NCI-H1105 (cell line): ENCODE measurements around the gene DENND2D.

Source experiments
- DNase-seq: peaks from one replicate; lab custom pipeline; 2025; lab: John Stamatoyannopoulos, UW

Gene DENND2D, protein sequence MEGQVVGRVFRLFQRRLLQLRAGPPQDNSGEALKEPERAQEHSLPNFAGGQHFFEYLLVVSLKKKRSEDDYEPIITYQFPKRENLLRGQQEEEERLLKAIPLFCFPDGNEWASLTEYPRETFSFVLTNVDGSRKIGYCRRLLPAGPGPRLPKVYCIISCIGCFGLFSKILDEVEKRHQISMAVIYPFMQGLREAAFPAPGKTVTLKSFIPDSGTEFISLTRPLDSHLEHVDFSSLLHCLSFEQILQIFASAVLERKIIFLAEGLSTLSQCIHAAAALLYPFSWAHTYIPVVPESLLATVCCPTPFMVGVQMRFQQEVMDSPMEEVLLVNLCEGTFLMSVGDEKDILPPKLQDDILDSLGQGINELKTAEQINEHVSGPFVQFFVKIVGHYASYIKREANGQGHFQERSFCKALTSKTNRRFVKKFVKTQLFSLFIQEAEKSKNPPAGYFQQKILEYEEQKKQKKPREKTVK

DNA sequence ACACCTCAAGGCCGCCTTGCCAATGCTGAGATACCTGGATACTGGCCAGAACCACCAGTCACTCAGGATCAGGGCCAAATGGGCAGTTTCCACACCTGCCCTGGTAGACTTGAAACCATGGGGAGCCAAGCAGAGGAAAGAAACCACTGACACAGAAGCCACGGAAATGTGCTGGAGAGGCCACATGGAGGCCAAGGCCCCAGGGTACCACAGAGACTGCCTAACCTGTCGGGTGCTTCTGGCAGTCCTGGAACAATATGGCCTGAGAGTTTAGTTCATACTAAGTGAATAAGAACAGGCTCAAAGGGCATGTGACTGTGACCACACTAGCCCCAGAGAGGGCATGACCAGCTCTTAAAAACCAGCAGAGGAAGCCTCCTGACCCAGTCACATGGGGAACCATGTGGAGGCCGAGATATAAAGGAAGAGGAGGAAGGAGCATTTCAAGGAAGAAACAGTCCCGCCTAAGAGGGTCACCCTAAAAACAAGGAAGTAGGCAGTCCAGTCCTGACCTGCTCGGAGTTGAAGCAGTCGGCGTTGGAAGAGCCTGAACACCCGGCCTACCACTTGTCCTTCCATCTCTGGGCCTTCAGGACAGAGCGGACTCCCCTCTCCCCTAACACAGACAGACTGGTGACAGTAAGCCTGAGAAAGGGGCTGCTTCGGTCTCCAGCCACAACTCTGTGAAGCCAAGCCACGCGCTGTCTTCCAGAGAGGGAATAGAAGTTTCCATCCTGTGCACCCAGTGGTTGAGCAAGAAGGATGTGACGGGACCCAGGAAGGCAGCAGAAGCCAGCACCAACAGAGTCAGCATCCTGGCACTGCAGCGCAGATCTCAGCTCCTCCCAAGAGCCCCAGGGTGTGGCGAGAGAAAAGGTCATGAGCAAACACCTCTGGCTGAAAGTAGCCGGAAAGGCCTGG is at the start of gene DENND2D:
DENND2D (minus strand) TSS at position 766 of the 921 bp plus-strand sequence; CDS start at position 579, 187 bp downstream.
- no peak for DNase-seq

- no peak for DNase-seq
Measured at GRCh38 chr1:111249960-111250359, 49.5 kb upstream of the DENND2D start.

DNA sequence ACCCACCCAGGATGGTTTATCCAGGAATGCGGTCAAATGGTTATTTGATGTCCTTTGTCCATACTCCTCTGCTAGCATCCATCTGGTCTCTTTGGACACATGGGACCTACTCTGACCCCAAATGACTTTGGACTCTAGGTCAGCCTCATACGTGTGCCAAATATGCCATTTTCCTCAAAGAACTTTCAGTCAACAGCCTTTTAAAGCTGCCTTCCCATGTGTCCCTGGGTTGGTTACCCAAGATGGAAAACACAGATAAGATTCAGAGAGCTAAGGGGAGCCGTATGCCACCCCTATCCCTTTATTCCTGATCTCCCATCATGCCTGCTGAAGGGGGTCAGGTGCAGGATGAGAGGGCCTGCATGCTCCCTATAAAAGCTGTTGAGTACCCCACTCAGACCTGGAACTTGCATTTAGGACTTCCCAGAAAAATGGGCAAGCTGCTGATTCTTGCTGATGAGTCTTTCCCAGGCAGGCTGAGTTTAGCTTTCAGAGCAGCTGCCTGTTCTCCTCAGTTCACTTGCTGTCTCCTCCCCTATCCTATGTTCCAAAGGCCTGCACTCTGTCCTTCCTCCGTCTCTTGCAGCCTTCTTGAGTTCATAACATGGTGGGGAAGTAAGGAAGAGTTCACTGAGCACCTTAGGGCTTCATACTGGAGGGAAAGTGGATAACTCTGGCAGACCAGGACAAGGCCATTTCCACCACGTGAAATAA is 46.8 kb upstream of the DENND2D start:
- no peak for DNase-seq

DNA sequence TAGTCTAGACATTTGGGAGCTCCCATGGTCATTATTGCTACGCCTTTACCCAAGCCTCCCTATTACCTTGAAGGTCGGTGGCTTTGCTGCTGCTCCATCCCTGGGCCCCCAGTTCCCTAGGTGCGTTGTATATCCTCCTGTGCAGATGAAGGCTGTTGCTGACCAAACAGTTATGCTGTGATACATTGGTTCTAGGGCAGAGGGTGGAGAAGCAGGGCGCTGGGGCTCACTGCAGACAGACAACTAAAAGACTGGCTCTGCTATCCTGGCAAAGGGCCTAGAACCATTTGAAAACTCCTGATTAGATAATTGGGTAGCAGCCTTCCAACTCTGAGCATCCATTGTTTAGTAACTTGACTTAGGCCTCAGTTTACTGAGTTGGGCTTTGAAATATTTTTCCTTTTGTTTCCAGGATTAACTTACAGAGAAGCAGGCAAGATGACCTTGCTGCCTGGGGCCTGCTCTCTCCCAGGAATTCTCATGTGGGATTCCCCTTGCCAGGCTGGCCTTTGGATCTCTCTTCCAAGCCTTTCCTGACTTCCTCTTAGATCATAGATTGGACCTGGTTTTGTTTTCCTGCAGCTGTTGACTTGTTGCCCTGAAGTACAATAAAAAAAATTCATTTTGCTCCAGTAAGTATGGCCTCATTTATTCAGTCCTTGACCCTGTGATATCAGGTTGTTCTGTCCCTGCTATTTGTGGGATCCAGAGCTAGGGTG is 42.5 kb upstream of the DENND2D start:
- no peak for DNase-seq

DNA sequence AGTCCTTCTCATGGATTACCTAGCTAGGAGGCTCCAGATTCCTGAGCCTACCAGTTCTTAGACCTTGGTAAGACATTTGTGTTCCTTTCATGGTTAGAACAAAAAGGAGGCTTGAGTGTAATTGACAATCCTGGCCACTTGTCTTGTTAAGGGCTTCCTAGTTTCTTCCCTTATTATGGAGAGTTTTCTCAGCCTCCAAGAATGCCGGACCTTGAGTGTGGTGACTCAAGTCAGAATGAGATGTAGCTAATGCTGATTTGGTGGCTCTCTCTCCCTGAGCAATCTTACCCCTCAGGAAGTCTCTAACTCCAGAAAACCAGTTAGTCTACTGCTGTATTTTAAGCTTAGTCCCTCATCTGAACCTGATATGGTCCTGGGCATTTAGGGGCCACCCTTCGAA is 41.4 kb upstream of the DENND2D start:
- no peak for DNase-seq

- no peak for DNase-seq
Measured at GRCh38 chr1:111238056-111238795, 37.8 kb upstream of the DENND2D start.

DNA sequence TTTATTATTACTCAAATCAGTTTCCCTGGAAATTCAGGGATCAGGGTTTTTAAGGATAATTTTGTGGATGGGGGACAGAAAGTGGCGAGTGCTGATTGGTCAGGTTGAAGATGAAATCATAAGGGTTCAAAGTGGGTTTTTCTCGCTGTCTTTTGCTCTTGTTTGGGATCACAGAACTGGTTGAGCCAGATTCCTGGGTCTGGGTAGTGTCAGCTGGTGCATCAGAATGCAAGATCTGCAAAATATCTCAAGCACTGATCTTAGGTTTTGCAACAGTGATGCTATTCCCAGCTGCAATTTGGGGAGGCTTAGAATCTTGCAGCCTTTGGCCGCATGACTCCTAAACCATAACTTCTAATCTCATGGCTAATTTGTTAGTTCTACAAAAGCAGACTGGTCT is 36.4 kb upstream of the DENND2D start:
- no peak for DNase-seq

GRCh38 chr1:111236379-111236778 is 35.9 kb upstream of the DENND2D start:
- no peak for DNase-seq

DNA sequence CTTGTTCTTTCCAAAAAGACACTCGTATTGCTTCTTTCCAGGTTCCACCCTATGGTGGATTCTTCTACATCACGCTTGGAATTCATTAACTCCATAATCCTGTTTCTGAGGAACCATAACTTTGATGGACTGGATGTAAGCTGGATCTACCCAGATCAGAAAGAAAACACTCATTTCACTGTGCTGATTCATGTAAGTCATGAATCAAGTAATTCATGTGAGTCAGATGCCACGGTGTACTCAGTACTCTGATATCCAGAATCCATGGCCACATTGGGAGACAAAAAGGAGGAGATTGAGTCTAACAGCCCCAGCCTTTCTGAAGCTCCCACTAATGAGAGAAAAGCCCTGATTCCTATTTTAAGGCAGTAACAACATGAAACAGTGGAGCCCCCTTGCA is 34.4 kb upstream of the DENND2D start:
- DNase-seq, result no peak

DNA sequence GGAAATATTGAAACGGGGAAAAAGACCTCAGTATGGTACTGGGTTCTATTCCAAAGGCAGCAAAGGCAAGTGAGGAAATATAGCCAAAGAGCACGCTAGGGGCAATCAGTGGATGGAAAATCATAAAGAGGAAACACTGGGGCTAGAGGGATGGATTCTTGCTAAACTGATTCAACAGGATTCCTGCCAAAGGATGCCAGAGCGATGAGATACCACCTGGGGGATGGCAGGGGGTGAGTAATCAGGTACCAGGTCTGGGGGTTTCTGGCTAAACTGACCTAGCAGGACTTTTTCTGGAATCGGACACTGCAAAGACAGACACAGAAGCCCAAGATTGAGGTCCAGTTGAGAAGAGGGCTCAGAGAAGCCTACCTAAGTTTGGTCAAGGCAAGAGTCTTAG is 33.8 kb upstream of the DENND2D start:
- no peak for DNase-seq

GRCh38 chr1:111232134-111232533 is 31.7 kb upstream of the DENND2D start:
- DNase-seq, result no peak

- DNase-seq, result no peak
Measured at GRCh38 chr1:111228748-111229126, 28.3 kb upstream of the DENND2D start.

GRCh38 chr1:111227851-111228747 is 27.7 kb upstream of the DENND2D start:
- DNase-seq, result no peak

- DNase-seq, result no peak
Measured at GRCh38 chr1:111227434-111227833, 27.0 kb upstream of the DENND2D start, which contains the start of gene CHI3L2. Gene CHI3L2, plus strand, starts transcription at chr1:111227713. Its CDS starts 17 bp downstream, at chr1:111227730.

DNA sequence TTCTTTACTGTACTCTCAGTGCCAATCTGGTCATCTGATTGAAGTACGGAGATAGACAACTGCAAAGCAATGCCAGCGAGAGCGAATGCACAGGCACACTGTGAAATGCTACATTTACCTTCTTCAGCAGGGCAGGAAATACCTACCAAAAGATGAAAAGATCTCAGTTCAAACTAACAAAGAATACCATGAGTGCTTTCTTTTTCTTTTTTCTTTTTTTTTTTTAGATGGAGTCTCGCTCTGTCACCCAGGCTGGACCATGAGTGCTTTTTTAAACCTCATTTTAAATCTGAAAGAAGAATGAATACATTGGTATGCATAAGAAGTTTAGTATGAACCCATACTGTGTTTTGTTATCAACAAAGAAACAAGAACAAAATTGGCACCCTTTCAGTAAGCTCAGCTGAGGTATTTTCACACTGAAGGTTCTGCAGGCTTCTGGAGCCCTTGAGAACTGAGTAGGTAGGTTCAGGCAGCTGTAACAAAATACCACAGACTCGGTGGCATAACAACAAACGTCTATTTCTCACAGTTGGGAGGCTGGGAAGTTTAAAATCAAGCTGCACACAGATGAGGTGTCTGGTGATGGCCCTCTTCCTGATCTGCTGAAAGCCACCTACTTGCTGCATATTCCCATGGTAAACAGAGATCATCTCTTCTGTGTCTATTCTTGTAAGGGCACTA is 25.4 kb upstream of the DENND2D start:
- no peak for DNase-seq

DNA sequence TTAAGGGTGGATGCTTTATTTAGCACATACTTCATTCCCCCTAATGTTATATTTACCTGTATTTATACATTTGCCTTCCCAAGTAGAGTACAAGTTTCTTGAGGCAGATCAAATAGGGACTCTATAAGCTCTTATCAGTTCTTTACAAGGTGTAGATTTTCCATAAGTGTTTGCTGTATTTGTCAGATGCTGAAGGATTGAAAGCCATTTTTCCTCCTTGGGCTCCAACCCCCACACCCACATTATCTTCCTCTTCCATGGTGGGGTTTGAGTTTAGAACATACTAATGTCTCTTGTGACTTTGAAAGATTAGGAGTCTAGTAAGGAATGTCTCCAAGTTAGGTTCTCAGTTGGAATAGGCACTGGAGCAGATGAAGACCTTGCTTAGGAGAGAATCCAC is 24.6 kb upstream of the DENND2D start:
- DNase-seq, result no peak

DNA sequence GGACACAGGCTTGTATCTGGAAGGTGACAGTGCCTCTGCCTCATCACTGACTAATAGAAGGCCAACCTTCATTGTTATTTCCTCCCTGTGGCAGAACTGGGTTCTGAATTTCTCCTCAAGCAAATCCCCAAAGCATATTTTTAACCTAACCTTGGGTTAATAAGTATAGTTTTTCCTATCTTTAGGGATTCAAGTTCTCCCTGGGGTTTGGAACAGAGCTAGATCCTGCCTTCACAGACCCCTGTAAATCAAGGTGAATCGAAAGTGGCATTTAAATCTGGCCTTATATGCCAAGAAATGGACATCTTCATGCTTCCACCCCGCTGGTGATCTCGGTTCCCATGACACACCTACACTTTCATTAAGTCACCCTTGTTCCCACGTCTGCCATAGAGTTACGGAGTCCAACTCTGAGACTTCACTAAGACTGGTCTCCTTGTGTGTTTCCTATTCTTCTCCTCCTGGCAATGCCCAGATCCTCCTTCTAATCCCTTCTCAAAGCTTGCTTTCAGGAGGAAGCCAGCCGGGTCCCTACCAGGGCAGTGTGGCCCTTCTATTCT is 22.8 kb upstream of the DENND2D start:
- no peak for DNase-seq

- peak; percentile 63 for DNase-seq
Measured at GRCh38 chr1:111222308-111223125, 22.1 kb upstream of the DENND2D start.
